H1 (cell line): ENCODE data around the gene DGUOK. TPM values are rescaled to one million over a fixed set of nuclear protein-coding genes. Genes with fewer than 3 reads are reported as not detected.

Experiments used
- CTCF ChIA-PET: fragments of 300-600 bp; sonication (Branson Sonifier 250); formaldehyde crosslinking; loops from one replicate; lab custom pipeline; 2021; ENCODE audit not compliant: partially characterized antibody; lab: Charles Lee
- POLR2A ChIA-PET: fragments of 300-600 bp; sonication (Branson Sonifier 250); formaldehyde crosslinking; loops from one replicate; lab custom pipeline; 2021; ENCODE audit warnings: inconsistent platforms; ENCODE audit not compliant: partially characterized antibody; lab: Charles Lee
- DNase-seq, 2 experiments: peaks; one replicate each; pipeline versions ENCODE4 v3.0.0 to v3.0.0-alpha.2; 2010 to 2022; ENCODE audit warnings: low spot score in 2 of 2, low read depth in 1 of 2, mixed read lengths in 1 of 2
- FAIRE-seq: peaks from 2 replicates; lab custom pipeline; 2011; peaks lifted over from hg19 to GRCh38; lab: Jason Lieb, UNC
- H2AFZ ChIP-seq: 2 replicates; pipeline ENCODE4 v1.8.1; 2012; ENCODE audit warnings: low read length, inconsistent platforms
- H2AK5ac ChIP-seq: 2 replicates; pipeline ENCODE4 v1.6.1; 2013; ENCODE audit warnings: low read depth, low read length
- H2BK120ac ChIP-seq: replicated peaks from 2 replicates; pipeline ENCODE3; 2013; ENCODE audit warnings: low read depth, low read length, inconsistent platforms
- H2BK12ac ChIP-seq: 2 replicates; pipeline ENCODE4 v1.6.1; 2013; ENCODE audit warnings: low read depth, low read length
- H2BK15ac ChIP-seq: 2 replicates; pipeline ENCODE4 v1.6.1; 2013; ENCODE audit warnings: low read length
- H2BK20ac ChIP-seq: 2 replicates; pipeline ENCODE4 v1.6.1; 2013; ENCODE audit warnings: low read length
- H2BK5ac ChIP-seq: 2 replicates; pipeline ENCODE4 v1.6.1; 2013; ENCODE audit warnings: low read depth, low read length
- H3K14ac ChIP-seq: 2 replicates; pipeline ENCODE4 v1.6.1; 2013; ENCODE audit warnings: inconsistent platforms; ENCODE audit not compliant: insufficient read length
- H3K18ac ChIP-seq: 2 replicates; pipeline ENCODE4 v1.6.1; 2013; ENCODE audit warnings: low read length; ENCODE audit errors: extremely low read depth
- H3K23ac ChIP-seq: 2 replicates; pipeline ENCODE4 v1.6.1; 2013; ENCODE audit warnings: inconsistent platforms; ENCODE audit not compliant: insufficient read length
- H3K23me2 ChIP-seq: 2 replicates; pipeline ENCODE4 v1.6.1; 2013; ENCODE audit warnings: low read depth, low read length
- H3K27ac ChIP-seq: 2 replicates; pipeline ENCODE4 v1.6.1; 2011; ENCODE audit warnings: low read depth, low read length, inconsistent platforms
- H3K27me3 ChIP-seq, 4 experiments: replicated peaks in 1 of 4; 1 replicate in 1 of 4; 2 replicates in 3 of 4; pipeline versions ENCODE4 v1.6.1 to v1.8.1; 2011 to 2013; ENCODE audit warnings: low read length in 3 of 4, mild to moderate bottlenecking in 3 of 4, inconsistent platforms in 2 of 4, mixed read lengths in 2 of 4, moderate library complexity in 1 of 4; ENCODE audit not compliant: control insufficient read depth in 3 of 4, insufficient read depth in 3 of 4; ENCODE audit errors: extremely low read depth in 1 of 4
- H3K36me3 ChIP-seq, 4 experiments: 2 replicates each; pipeline versions ENCODE4 v1.6.1 to v1.8.1; 2011 to 2013; ENCODE audit warnings: mild to moderate bottlenecking in 4 of 4, low read length in 3 of 4, moderate library complexity in 2 of 4, control low read depth in 1 of 4, inconsistent platforms in 1 of 4; ENCODE audit not compliant: insufficient read depth in 4 of 4, control insufficient read depth in 2 of 4
- H3K4ac ChIP-seq: replicated peaks from 2 replicates; pipeline ENCODE3; 2013; ENCODE audit warnings: low read length, low read depth, mixed read lengths, inconsistent platforms; ENCODE audit not compliant: insufficient read length
- H3K4me1 ChIP-seq, 4 experiments: replicated peaks in 1 of 4; 1 replicate in 1 of 4; 2 replicates in 3 of 4; pipeline versions ENCODE4 v1.6.1 to v1.8.1; 2011 to 2013; ENCODE audit warnings: low read length in 3 of 4, inconsistent platforms in 2 of 4, mixed read lengths in 1 of 4; ENCODE audit not compliant: insufficient read depth in 4 of 4, control insufficient read depth in 3 of 4
- H3K4me2 ChIP-seq, 2 experiments: 2 replicates each; pipeline versions ENCODE4 v1.6.1 to v1.8.1; 2011 to 2013; ENCODE audit warnings: low read depth in 2 of 2, low read length in 2 of 2, control low read depth in 1 of 2, inconsistent platforms in 1 of 2, mild to moderate bottlenecking in 1 of 2; ENCODE audit not compliant: insufficient read depth in 1 of 2
- H3K4me3 ChIP-seq, 4 experiments: fragments of 200-600, 300-600 bp in 1 of 4; sonication (generic), shearing (Covaris generic), sonication (Bioruptor Twin) in 1 of 4; 2 replicates each; pipeline versions ENCODE4 v1.5.1 to v1.8.1; 2011 to 2016; ENCODE audit warnings: low read length in 4 of 4, low read depth in 3 of 4, control low read depth in 2 of 4, inconsistent platforms in 2 of 4, mild to moderate bottlenecking in 2 of 4, mixed read lengths in 1 of 4, moderate library complexity in 1 of 4; ENCODE audit not compliant: insufficient read depth in 2 of 4; ENCODE audit errors: extremely low read depth in 1 of 4
- H3K56ac ChIP-seq: replicated peaks from 2 replicates; pipeline ENCODE3; 2013; ENCODE audit warnings: low read depth, mild to moderate bottlenecking, mixed read lengths, low read length, inconsistent platforms; ENCODE audit not compliant: insufficient read length
- H3K79me1 ChIP-seq: 2 replicates; pipeline ENCODE4 v1.6.1; 2013; ENCODE audit warnings: low read depth, low read length, control low read depth
- H3K79me2 ChIP-seq, 2 experiments: 2 replicates each; pipeline versions ENCODE4 v1.6.1 to v1.8.1; 2012 to 2013; ENCODE audit warnings: low read length in 2 of 2, mild to moderate bottlenecking in 2 of 2, inconsistent platforms in 1 of 2; ENCODE audit not compliant: insufficient read depth in 2 of 2, control insufficient read depth in 1 of 2
- H3K9ac ChIP-seq, 4 experiments: replicated peaks in 1 of 4; 1 replicate in 1 of 4; 2 replicates in 3 of 4; pipeline versions ENCODE4 v1.6.1 to v1.8.1; 2011 to 2013; ENCODE audit warnings: low read depth in 3 of 4, low read length in 3 of 4, control low read depth in 2 of 4, mild to moderate bottlenecking in 2 of 4, moderate library complexity in 2 of 4, inconsistent platforms in 1 of 4; ENCODE audit errors: extremely low read depth in 1 of 4
- H3K9me3 ChIP-seq, 2 experiments: 2 replicates each; pipeline versions ENCODE4 v1.6.1 to v1.8.1; 2012 to 2013; ENCODE audit warnings: mild to moderate bottlenecking in 2 of 2, moderate library complexity in 2 of 2, control low read depth in 1 of 2, inconsistent platforms in 1 of 2, low read depth in 1 of 2, low read length in 1 of 2, mixed read lengths in 1 of 2; ENCODE audit not compliant: insufficient read depth in 2 of 2
- H4K20me1 ChIP-seq, 2 experiments: replicated peaks in 1 of 2; 2 replicates each; pipeline versions ENCODE3 to v1.8.1; 2011 to 2013; ENCODE audit warnings: inconsistent platforms in 2 of 2, low read length in 2 of 2, mild to moderate bottlenecking in 1 of 2; ENCODE audit not compliant: insufficient read depth in 2 of 2, control insufficient read depth in 1 of 2
- H4K5ac ChIP-seq: 2 replicates; pipeline ENCODE4 v1.6.1; 2013; ENCODE audit warnings: low read length, low read depth, mixed read lengths, inconsistent platforms; ENCODE audit not compliant: insufficient read length
- H4K8ac ChIP-seq: 2 replicates; pipeline ENCODE4 v1.8.0; 2013; ENCODE audit warnings: mild to moderate bottlenecking, moderate library complexity, low read length, inconsistent platforms; ENCODE audit not compliant: insufficient read depth; ENCODE audit errors: extremely low read depth
- H4K91ac ChIP-seq: replicated peaks from 2 replicates; pipeline ENCODE3; 2013; ENCODE audit warnings: low read length, mixed read lengths, inconsistent platforms; ENCODE audit not compliant: insufficient read length
- EZH2 ChIP-seq: fragments of 200-600 bp; sonication (generic); IDR thresholded peaks from 2 replicates; pipeline ENCODE4 v1.7.1; 2012; ENCODE audit warnings: low read depth, mild to moderate bottlenecking, moderate library complexity, low read length, inconsistent platforms; ENCODE audit not compliant: severe bottlenecking
- GTF2F1 ChIP-seq: IDR thresholded peaks from 2 replicates; pipeline ENCODE4 v1.6.1; 2012; ENCODE audit warnings: low read depth, low read length, improper control_type of control experiment, borderline replicate concordance
- RAD21 ChIP-seq, 2 experiments: IDR thresholded peaks in 1 of 2; conservative IDR thresholded peaks in 1 of 2; 2 replicates each; pipeline ENCODE4 v1.6.1; 2011; ENCODE audit warnings: low read depth in 2 of 2, low read length in 2 of 2, improper control_type of control experiment in 1 of 2, inconsistent platforms in 1 of 2, mild to moderate bottlenecking in 1 of 2, moderate library complexity in 1 of 2
- WGBS, 2 experiments: shearing (Covaris generic) in 1 of 2; methylation state at CpG; one replicate each; pipeline versions ENCODE4 v1.1.6 to v1.1.7; 2013 to 2015; ENCODE audit warnings: low lambda C conversion rate in 2 of 2, mixed read lengths in 2 of 2, inconsistent platforms in 1 of 2, low coverage in 1 of 2, missing lambda C conversion rate in 1 of 2; ENCODE audit not compliant: insufficient replicate concordance in 2 of 2, insufficient coverage in 1 of 2, insufficient read length in 1 of 2; ENCODE audit errors: extremely low coverage in 1 of 2, missing lambda C conversion rate in 1 of 2; 5-methylcytosine and 5-hydroxymethylcytosine counted together
- polyA plus RNA-seq, 7 experiments: library from polyadenylated mRNA; depleted of rRNA in 3 of 7; stranded (reverse) in 5 of 7; unstranded in 2 of 7; fragments of >200 nt in 5 of 7; fragments of 200-250 nt in 2 of 7; gene quantifications; 1 replicate in 5 of 7; 2 replicates in 1 of 7; 4 replicates in 1 of 7; pipeline versions ENCODE4 v1.2.1 to v1.2.3, GENCODE V29; 2011 to 2013; ENCODE audit warnings: missing spikeins in 2 of 7, mixed read lengths in 2 of 7
- total RNA-seq: library from RNA; stranded (reverse); fragmentation: NEBNext Ultra II Directional; extraction: Animal tissue kit (Norgen Biotek cat#: 25700); gene quantifications from 2 replicates; pipeline ENCODE4 v1.2.1, GENCODE V29; 2021
- TF ChIP-seq, protein P1 (sequence below), 3 experiments: IDR thresholded peaks; 1 replicate in 2 of 3; 2 replicates in 1 of 3; pipeline versions ENCODE4 v1.5.1 to v1.6.1; 2011; ENCODE audit warnings: low read length in 3 of 3, mild to moderate bottlenecking in 3 of 3, inconsistent platforms in 2 of 3, low read depth in 1 of 3, moderate library complexity in 1 of 3; ENCODE audit not compliant: insufficient read depth in 1 of 3; ENCODE audit errors: control extremely low read depth in 1 of 3

DGUOK gene
- total and polyA plus RNA-seq, 2 of the 8 experiments (the other 6 are each of a cell fraction or from before 2014, with no cell fraction given), result 110 to 168 TPM

DNA sequence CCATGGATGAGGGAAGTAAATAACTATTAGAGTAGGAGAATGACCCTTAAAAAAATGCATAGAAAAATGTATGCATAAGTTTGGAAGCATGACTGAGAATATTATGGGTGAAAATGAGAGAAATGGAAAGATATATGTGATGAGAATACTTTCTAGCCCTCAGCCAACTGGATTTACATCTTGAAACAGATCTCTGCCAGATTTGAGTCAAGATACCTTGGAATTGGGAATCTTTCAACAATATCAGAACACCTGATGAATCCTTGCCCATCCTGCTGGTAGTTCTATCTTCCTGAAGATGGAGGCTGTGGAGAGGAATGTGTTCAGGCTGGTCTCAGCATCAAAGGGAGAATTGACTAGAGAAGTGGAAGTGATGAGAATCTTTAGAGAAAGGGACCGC, 63.9 kb downstream of the DGUOK start:
- H2AK5ac ChIP-seq, result no peak overlapping the region
- H3K56ac ChIP-seq, result no peak overlapping the region
- no peak overlapping the region for H3K27ac ChIP-seq
- TF ChIP-seq, protein P1, sequence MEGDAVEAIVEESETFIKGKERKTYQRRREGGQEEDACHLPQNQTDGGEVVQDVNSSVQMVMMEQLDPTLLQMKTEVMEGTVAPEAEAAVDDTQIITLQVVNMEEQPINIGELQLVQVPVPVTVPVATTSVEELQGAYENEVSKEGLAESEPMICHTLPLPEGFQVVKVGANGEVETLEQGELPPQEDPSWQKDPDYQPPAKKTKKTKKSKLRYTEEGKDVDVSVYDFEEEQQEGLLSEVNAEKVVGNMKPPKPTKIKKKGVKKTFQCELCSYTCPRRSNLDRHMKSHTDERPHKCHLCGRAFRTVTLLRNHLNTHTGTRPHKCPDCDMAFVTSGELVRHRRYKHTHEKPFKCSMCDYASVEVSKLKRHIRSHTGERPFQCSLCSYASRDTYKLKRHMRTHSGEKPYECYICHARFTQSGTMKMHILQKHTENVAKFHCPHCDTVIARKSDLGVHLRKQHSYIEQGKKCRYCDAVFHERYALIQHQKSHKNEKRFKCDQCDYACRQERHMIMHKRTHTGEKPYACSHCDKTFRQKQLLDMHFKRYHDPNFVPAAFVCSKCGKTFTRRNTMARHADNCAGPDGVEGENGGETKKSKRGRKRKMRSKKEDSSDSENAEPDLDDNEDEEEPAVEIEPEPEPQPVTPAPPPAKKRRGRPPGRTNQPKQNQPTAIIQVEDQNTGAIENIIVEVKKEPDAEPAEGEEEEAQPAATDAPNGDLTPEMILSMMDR (IDR thresholded peaks at IDR 0.05; ENCODE audit: control extremely low read depth in 1 of 3, insufficient read depth in 1 of 3, low read depth in 1 of 3, low read length in 3 of 3), result no peak
- TF ChIP-seq EZH2 (no peak), GTF2F1 (no peak), RAD21 (IDR thresholded peaks at IDR 0.05 in 1 of 2, conservative IDR thresholded peaks at IDR 0.05 in 1 of 2; ENCODE audit: low read depth in 2 of 2, low read length in 2 of 2) (no peak)
- H3K4ac ChIP-seq, result no peak overlapping the region
- H3K9ac ChIP-seq, result no peak overlapping the region
- no peak overlapping the region for H2BK15ac ChIP-seq
- H2BK12ac ChIP-seq, result no peak overlapping the region
- 88% methylated on average over 1 of the region's 1 CpG; no CpG with 5 or more reads in 1 of the 2 experiments for WGBS, 2 experiments
- CTCF ChIA-PET, result interaction anchor here (1.0 kb wide), 1 partner anchor 14 kb away, joined by 4 read pairs; no protein-coding TSS in a partner anchor
- H3K4me2 ChIP-seq, result no peak overlapping the region
- no peak overlapping the region for H2BK5ac ChIP-seq
- no peak overlapping the region for H4K91ac ChIP-seq
- H3K79me2 ChIP-seq, result peaks cover 17 to 86% of the 10 kb centered on the region in 2 experiments
- H4K20me1 ChIP-seq, result peaks cover 22 to 32% of the 10 kb centered on the region in 2 experiments
- H2AFZ ChIP-seq, result no peak overlapping the region
- no peak overlapping the region for H3K14ac ChIP-seq
- no peak overlapping the region for H4K5ac ChIP-seq
- no peaks in the 10 kb centered on the region for H3K9me3 ChIP-seq
- no peak for FAIRE-seq
- H3K23me2 ChIP-seq, result peaks cover 5% of the 10 kb centered on the region; the same call in 1 of the 2 replicates
- H4K8ac ChIP-seq, result no peak overlapping the region
- peaks cover 0 to 4% (median 0%) of the 10 kb centered on the region in 4 experiments; a peak in 2 of 7 replicates for H3K27me3 ChIP-seq
- H3K4me3 ChIP-seq, result no peak overlapping the region
- POLR2A ChIA-PET, result interaction anchor here (7.5 kb wide), 1 partner anchor 15 kb away, joined by 94 read pairs; no protein-coding TSS in a partner anchor
- peaks cover 26% of the 10 kb centered on the region for H3K79me1 ChIP-seq
- H3K18ac ChIP-seq, result no peak overlapping the region
- H3K23ac ChIP-seq, result no peak overlapping the region
- H3K4me1 ChIP-seq, result peaks cover 15 to 26% (median 16%) of the 10 kb centered on the region in 4 experiments; a peak in 6 of 7 replicates
- no peak overlapping the region for H2BK20ac ChIP-seq
- DNase-seq, result no peak
- H3K36me3 ChIP-seq, result peaks cover 0 to 4% (median 0%) of the 10 kb centered on the region in 4 experiments; a peak in 3 of 8 replicates
- no peak overlapping the region for H2BK120ac ChIP-seq
